ENCODE data around the gene ZGPAT.
A peak's percentile ranks its signal among the peaks of the same experiment; 100 is the strongest.

Gene ZGPAT

GRCh38 chr20:63744574-63745423 lies 37.0 kb downstream of the ZGPAT start:
- ATAC-seq (replicated peaks; ENCODE audit: extremely low read depth, poor library complexity, severe bottlenecking) (no peak), DNase-seq (ENCODE audit: low spot score in 2 of 2) (no peak)
- no peak overlapping the region for H3K27ac Mint-ChIP-seq (ENCODE audit: low read depth)
- H3K36me3 Mint-ChIP-seq (ENCODE audit: insufficient read depth) = peaks cover 21% of the 10 kb centered on the region
- no peaks in the 10 kb centered on the region for H3K9me3 Mint-ChIP-seq
- H3K27me3 Mint-ChIP-seq = no peaks in the 10 kb centered on the region
- peaks cover 5% of the 10 kb centered on the region for H3K4me1 Mint-ChIP-seq
- no peak overlapping the region for H3K4me3 Mint-ChIP-seq

DNA sequence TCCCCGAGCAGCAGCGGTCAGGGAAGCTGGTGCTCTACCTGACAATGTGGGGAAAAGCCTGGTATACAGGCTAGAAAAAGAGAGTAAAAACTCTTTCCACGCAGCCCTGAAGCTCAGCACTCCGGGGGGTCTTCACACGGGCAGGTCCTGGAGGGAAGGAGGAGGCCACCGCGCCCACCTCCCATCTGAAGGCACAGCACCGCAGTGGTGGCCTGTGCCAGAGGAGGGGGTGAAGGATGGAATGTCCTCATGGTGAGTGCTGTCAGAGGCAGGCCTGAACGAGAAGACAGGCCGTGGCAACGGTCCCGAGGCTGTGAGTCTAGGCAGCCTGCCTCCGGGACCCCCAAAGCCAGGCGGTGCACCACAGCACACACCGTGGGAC lies 37.6 kb downstream of the ZGPAT start:
- Mint-ChIP-seq H3K36me3 (ENCODE audit: insufficient read depth) (peaks cover 21% of the 10 kb centered on the region), H3K27ac (ENCODE audit: low read depth) (peak overlapping the region; percentile 75), H3K4me3 (no peak overlapping the region), H3K9me3 (no peaks in the 10 kb centered on the region), H3K27me3 (no peaks in the 10 kb centered on the region), H3K4me1 (peaks cover 5% of the 10 kb centered on the region)
- DNase-seq (ENCODE audit: low spot score in 2 of 2) (no peak), ATAC-seq (replicated peaks; ENCODE audit: extremely low read depth, poor library complexity, severe bottlenecking) (no peak)

GRCh38 chr20:63745961-63746731 lies 38.3 kb downstream of the ZGPAT start:
- DNase-seq (ENCODE audit: low spot score in 2 of 2) = no peak
- Mint-ChIP-seq H3K4me1 (peaks cover 12% of the 10 kb centered on the region), H3K27me3 (no peaks in the 10 kb centered on the region), H3K36me3 (ENCODE audit: insufficient read depth) (peaks cover 18% of the 10 kb centered on the region), H3K27ac (ENCODE audit: low read depth) (peak overlapping the region; percentile 75), H3K4me3 (no peak overlapping the region), H3K9me3 (no peaks in the 10 kb centered on the region)
- ATAC-seq (replicated peaks; ENCODE audit: extremely low read depth, poor library complexity, severe bottlenecking) = no peak

DNA sequence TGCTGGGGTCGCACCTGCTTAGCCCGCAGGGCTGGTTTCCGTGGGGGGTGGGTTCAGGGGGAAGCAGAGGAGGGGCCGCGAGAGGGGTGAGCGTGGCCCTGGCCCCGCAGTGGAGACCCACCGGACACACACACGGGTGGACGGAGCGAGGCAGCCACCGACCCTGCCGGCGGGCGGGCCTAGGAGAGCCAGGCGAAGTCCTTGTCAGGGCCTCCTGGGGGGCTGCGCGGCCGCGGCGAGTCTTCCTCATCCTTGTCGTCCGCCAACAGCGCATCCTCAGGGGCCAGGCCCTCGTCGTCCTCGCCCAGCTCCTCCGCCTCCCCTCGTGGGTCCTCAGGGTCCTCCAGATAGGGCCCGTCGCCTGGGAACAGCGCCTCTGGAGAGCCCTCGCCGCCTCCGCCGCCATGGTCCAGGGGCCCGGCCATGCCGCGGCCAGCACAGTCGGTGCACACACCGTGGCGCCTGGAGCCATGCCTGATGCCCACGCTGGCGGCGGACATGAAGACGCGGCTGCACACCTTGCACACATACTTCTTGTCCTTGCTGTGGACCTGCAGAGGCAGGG lies 39.0 kb downstream of the ZGPAT start:
- peaks cover 13% of the 10 kb centered on the region for H3K36me3 Mint-ChIP-seq (ENCODE audit: insufficient read depth)
- no peaks in the 10 kb centered on the region for H3K27me3 Mint-ChIP-seq
- H3K4me1 Mint-ChIP-seq = peaks cover 14% of the 10 kb centered on the region
- no peak overlapping the region for H3K4me3 Mint-ChIP-seq
- DNase-seq (ENCODE audit: low spot score in 2 of 2) (no peak), ATAC-seq (replicated peaks; ENCODE audit: extremely low read depth, poor library complexity, severe bottlenecking) (no peak)
- no peaks in the 10 kb centered on the region for H3K9me3 Mint-ChIP-seq
- H3K27ac Mint-ChIP-seq (ENCODE audit: low read depth) = no peak overlapping the region

GRCh38 chr20:63747622-63748069 lies 39.8 kb downstream of the ZGPAT start:
- DNase-seq (ENCODE audit: low spot score in 2 of 2) = no peak
- no peak for ATAC-seq (replicated peaks; ENCODE audit: extremely low read depth, poor library complexity, severe bottlenecking)
- Mint-ChIP-seq H3K4me1 (peaks cover 14% of the 10 kb centered on the region), H3K27me3 (no peaks in the 10 kb centered on the region), H3K27ac (ENCODE audit: low read depth) (no peak overlapping the region), H3K4me3 (no peak overlapping the region), H3K36me3 (ENCODE audit: insufficient read depth) (peaks cover 11% of the 10 kb centered on the region), H3K9me3 (no peaks in the 10 kb centered on the region)

GRCh38 chr20:63748070-63748933 lies 40.5 kb downstream of the ZGPAT start:
- Mint-ChIP-seq H3K27me3 (no peaks in the 10 kb centered on the region), H3K36me3 (ENCODE audit: insufficient read depth) (peaks cover 9% of the 10 kb centered on the region), H3K4me1 (peaks cover 14% of the 10 kb centered on the region), H3K4me3 (no peak overlapping the region), H3K9me3 (no peaks in the 10 kb centered on the region), H3K27ac (ENCODE audit: low read depth) (peak overlapping the region; percentile 25)
- DNase-seq (ENCODE audit: low spot score in 2 of 2) = no peak
- no peak for ATAC-seq (replicated peaks; ENCODE audit: extremely low read depth, poor library complexity, severe bottlenecking)

GRCh38 chr20:63748934-63749270 lies 41.1 kb downstream of the ZGPAT start:
- ATAC-seq (replicated peaks; ENCODE audit: extremely low read depth, poor library complexity, severe bottlenecking) (no peak), DNase-seq (ENCODE audit: low spot score in 2 of 2) (no peak)
- Mint-ChIP-seq H3K4me1 (peaks cover 14% of the 10 kb centered on the region), H3K36me3 (ENCODE audit: insufficient read depth) (peaks cover 3% of the 10 kb centered on the region), H3K4me3 (no peak overlapping the region), H3K27me3 (no peaks in the 10 kb centered on the region), H3K27ac (ENCODE audit: low read depth) (peak overlapping the region; percentile 25), H3K9me3 (no peaks in the 10 kb centered on the region)

DNA sequence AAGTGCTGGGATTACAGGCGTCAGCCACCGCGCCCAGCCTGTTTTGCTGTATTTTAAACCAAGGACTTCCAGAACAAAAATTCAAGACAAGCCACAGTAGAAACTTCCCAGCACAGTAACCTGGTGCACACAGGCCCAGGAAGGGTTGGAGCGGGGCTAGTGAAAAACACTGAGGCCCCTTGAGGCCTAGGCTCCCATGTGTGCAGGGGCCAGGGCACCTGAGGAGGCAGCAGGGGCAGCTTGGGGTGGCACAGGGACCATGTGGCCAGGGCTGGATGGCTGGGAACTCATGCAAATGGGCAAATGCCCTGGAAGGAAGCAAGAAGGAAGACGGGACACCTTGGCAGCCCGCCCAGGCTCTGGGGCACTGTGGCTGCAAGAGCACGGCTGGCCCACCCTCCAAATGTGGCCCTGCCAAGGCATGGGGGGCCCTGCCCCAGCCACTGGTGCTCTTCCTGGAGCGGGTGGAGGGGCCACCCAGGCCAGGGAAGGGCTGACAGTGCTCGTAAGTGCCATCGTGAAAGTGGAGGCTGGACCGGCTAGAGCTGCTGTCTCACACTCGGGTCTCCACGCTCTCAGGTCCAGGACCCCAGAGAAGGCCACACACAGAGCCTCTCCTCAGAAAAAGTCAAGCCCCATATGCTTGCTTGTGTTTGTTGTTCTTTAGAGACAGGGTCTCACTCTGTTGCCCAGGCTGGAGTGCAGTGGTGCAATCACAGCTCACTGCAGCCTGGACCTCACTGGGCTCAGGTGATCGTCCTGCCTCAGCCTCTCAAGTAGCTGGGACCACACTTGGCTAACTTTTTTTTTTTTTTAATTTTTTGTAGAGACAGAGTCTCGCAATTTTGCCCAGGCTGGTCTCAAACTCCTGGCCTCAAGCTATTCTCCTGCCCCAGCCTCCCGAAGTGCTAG lies 42.0 kb downstream of the ZGPAT start:
- no peaks in the 10 kb centered on the region for H3K27me3 Mint-ChIP-seq
- ATAC-seq (replicated peaks; ENCODE audit: extremely low read depth, poor library complexity, severe bottlenecking) = no peak
- H3K27ac Mint-ChIP-seq (ENCODE audit: low read depth) = no peak overlapping the region
- peaks cover 19% of the 10 kb centered on the region for H3K4me1 Mint-ChIP-seq
- H3K4me3 Mint-ChIP-seq = peak overlapping the region; percentile 27
- no peak for DNase-seq (ENCODE audit: low spot score in 2 of 2)
- H3K36me3 Mint-ChIP-seq (ENCODE audit: insufficient read depth) = peaks cover 3% of the 10 kb centered on the region
- no peaks in the 10 kb centered on the region for H3K9me3 Mint-ChIP-seq

GRCh38 chr20:63750807-63751470 lies 43.1 kb downstream of the ZGPAT start:
- DNase-seq (ENCODE audit: low spot score in 2 of 2) (peak in 1 of 2 donors; percentile 36), ATAC-seq (replicated peaks; ENCODE audit: extremely low read depth, poor library complexity, severe bottlenecking) (peak; percentile 93)
- Mint-ChIP-seq H3K36me3 (ENCODE audit: insufficient read depth) (peaks cover 3% of the 10 kb centered on the region), H3K27me3 (no peaks in the 10 kb centered on the region), H3K9me3 (no peaks in the 10 kb centered on the region), H3K4me1 (peaks cover 27% of the 10 kb centered on the region), H3K4me3 (peak overlapping the region; percentile 67), H3K27ac (ENCODE audit: low read depth) (peak overlapping the region; percentile 70)

- peaks cover 34% of the 10 kb centered on the region for H3K4me1 Mint-ChIP-seq
- peaks cover 3% of the 10 kb centered on the region for H3K36me3 Mint-ChIP-seq (ENCODE audit: insufficient read depth)
- DNase-seq (ENCODE audit: low spot score in 2 of 2) (no peak), ATAC-seq (replicated peaks; ENCODE audit: extremely low read depth, poor library complexity, severe bottlenecking) (no peak)
- no peaks in the 10 kb centered on the region for H3K9me3 Mint-ChIP-seq
- peak overlapping the region; percentile 67 for H3K4me3 Mint-ChIP-seq
- H3K27ac Mint-ChIP-seq (ENCODE audit: low read depth) = peak overlapping the region; percentile 70
- H3K27me3 Mint-ChIP-seq = no peaks in the 10 kb centered on the region
Observed at GRCh38 chr20:63751471-63752271, 43.8 kb downstream of the ZGPAT start.

All from central memory CD8-positive, alpha-beta T cell (primary cell).